Endothelial cell of umbilical vein (primary cell): Measurements from ENCODE around the gene PDCD11. TPM values are rescaled to one million over a fixed set of nuclear protein-coding genes. Genes with fewer than 3 reads are reported as not detected.

Source experiments
- BruUV-seq: library from RNA; stranded (reverse); fragments of 400-500 nt; replicated peaks from 2 replicates; lab custom pipeline; 2021; lab: Mats Ljungman, UMichigan
- CTCF ChIA-PET: fragments of 300-600, 350-600 bp; sonication (Branson Sonifier 250); formaldehyde crosslinking; loops from one replicate; lab custom pipeline; 2021; ENCODE audit warnings: antibody characterized with exemption, inconsistent platforms; lab: Charles Lee
- POLR2A ChIA-PET: fragments of 300-600, 350-600 bp; sonication (Branson Sonifier 250); formaldehyde crosslinking; loops from one replicate; lab custom pipeline; 2021; ENCODE audit warnings: antibody characterized with exemption, inconsistent platforms; lab: Charles Lee
- DNase-seq: peaks from one replicate; pipeline ENCODE4 v3.0.0-alpha.2; 2011; ENCODE audit warnings: low read depth, low spot score
- FAIRE-seq: peaks from 2 replicates; lab custom pipeline; 2011; peaks lifted over from hg19 to GRCh38; lab: Jason Lieb, UNC
- H2AFZ ChIP-seq: 2 replicates; pipeline ENCODE4 v1.6.0; 2012; ENCODE audit warnings: low read depth, low read length, control low read depth, inconsistent platforms
- H3K27ac ChIP-seq: 2 replicates; pipeline ENCODE4 v1.5.1; 2011; ENCODE audit warnings: low read depth, mild to moderate bottlenecking, control low read depth, low read length, moderate library complexity; ENCODE audit not compliant: insufficient read depth
- H3K27me3 ChIP-seq, 2 experiments: 2 replicates each; pipeline versions ENCODE4 v1.6.0 to v1.6.1; 2011; ENCODE audit warnings: low read length in 2 of 2, mixed read lengths in 1 of 2; ENCODE audit not compliant: control insufficient read depth in 2 of 2, insufficient read depth in 2 of 2
- H3K36me3 ChIP-seq, 2 experiments: 2 replicates in 1 of 2; 3 replicates in 1 of 2; pipeline ENCODE4 v1.5.1; 2011; ENCODE audit warnings: low read length in 2 of 2, mild to moderate bottlenecking in 1 of 2, moderate library complexity in 1 of 2; ENCODE audit not compliant: control insufficient read depth in 2 of 2, insufficient read depth in 2 of 2; ENCODE audit errors: extremely low read depth in 1 of 2
- H3K4me1 ChIP-seq: 3 replicates; pipeline ENCODE4 v1.5.1; 2011; ENCODE audit warnings: mild to moderate bottlenecking, low read length; ENCODE audit not compliant: control insufficient read depth, insufficient read depth; ENCODE audit errors: extremely low read depth
- H3K4me2 ChIP-seq: 2 replicates; pipeline ENCODE4 v1.6.1; 2011; ENCODE audit warnings: low read length, control low read depth, mixed read lengths; ENCODE audit not compliant: insufficient read depth
- H3K4me3 ChIP-seq, 3 experiments: fragments of 200-600 bp in 1 of 3; sonication (generic), shearing (Covaris generic) in 1 of 3; replicated peaks in 1 of 3; 2 replicates each; pipeline ENCODE4 v1.5.1; 2011 to 2016; ENCODE audit warnings: control low read depth in 3 of 3, low read length in 3 of 3, mild to moderate bottlenecking in 2 of 3, inconsistent platforms in 1 of 3, low read depth in 1 of 3, moderate library complexity in 1 of 3; ENCODE audit not compliant: insufficient read depth in 1 of 3
- H3K79me2 ChIP-seq: 2 replicates; pipeline ENCODE4 v1.6.0; 2012; ENCODE audit warnings: low read length, inconsistent platforms; ENCODE audit not compliant: control insufficient read depth, insufficient read depth
- H3K9ac ChIP-seq: replicated peaks from 2 replicates; pipeline ENCODE3; 2011; ENCODE audit warnings: low read length, control low read depth; ENCODE audit not compliant: insufficient read depth; ENCODE audit errors: extremely low read depth
- H3K9me1 ChIP-seq: replicated peaks from 3 replicates; pipeline ENCODE4 v1.6.0; 2011; ENCODE audit warnings: mild to moderate bottlenecking, low read length; ENCODE audit not compliant: control insufficient read depth, insufficient read depth; ENCODE audit errors: extremely low read depth
- H3K9me3 ChIP-seq: replicated peaks from 2 replicates; pipeline ENCODE4 v1.5.1; 2012; ENCODE audit warnings: low read length, inconsistent platforms; ENCODE audit not compliant: control insufficient read depth, insufficient read depth
- H4K20me1 ChIP-seq: replicated peaks from 2 replicates; pipeline ENCODE3; 2011; ENCODE audit warnings: mild to moderate bottlenecking, low read length; ENCODE audit not compliant: control insufficient read depth, insufficient read depth; ENCODE audit errors: extremely low read depth
- POLR2A ChIP-seq: IDR thresholded peaks from 2 replicates; pipeline ENCODE4 v1.6.1; 2012; ENCODE audit warnings: low read depth, mild to moderate bottlenecking, control low read depth, low read length
- POLR2AphosphoS5 ChIP-seq: IDR thresholded peaks from 2 replicates; pipeline ENCODE4 v1.6.1; 2012; ENCODE audit warnings: low read depth, mild to moderate bottlenecking, control low read depth, low read length, moderate library complexity; ENCODE audit not compliant: insufficient read depth
- dilution Hi-C: fragments of 300-500 bp; cut with MboI; formaldehyde crosslinking; loops from one replicate; pipeline ENCODE4 v1.15.0; 2019; ENCODE audit warnings: low sequenced_read_pairs; ENCODE audit not compliant: extremely low pct_ligation_motif_present
- intact Hi-C: fragments of 100-400 bp; cut with micrococcal nuclease; formaldehyde crosslinking; loops from one replicate; pipeline ENCODE4 v1.10.0; 2022
- polyA plus RNA-seq, 4 experiments: library from polyadenylated mRNA; depleted of rRNA in 3 of 4; stranded (reverse) in 3 of 4; unstranded in 1 of 4; fragments of >200 nt; gene quantifications; 2 replicates each; pipeline versions ENCODE4 v1.2.1 to v1.2.3, GENCODE V29; 2011 to 2012; ENCODE audit warnings: missing spikeins in 1 of 4
- total RNA-seq: library from RNA; stranded (reverse); gene quantifications from 2 replicates; pipeline ENCODE4 v1.2.3, GENCODE V29; 2021
- TF ChIP-seq, protein P1 (sequence below): IDR thresholded peaks from 2 replicates; pipeline ENCODE4 v1.6.1; 2011; ENCODE audit not compliant: insufficient read depth, insufficient read length
- TF ChIP-seq, protein P2 (sequence below), 2 donors: IDR thresholded peaks; 1 replicate in 1 of 2; 2 replicates in 1 of 2; pipeline ENCODE4 v1.5.1; 2011; ENCODE audit warnings: low read length in 2 of 2, mild to moderate bottlenecking in 2 of 2, moderate library complexity in 2 of 2, control low read depth in 1 of 2, inconsistent platforms in 1 of 2, low read depth in 1 of 2; ENCODE audit not compliant: insufficient read depth in 1 of 2; ENCODE audit errors: extremely low read depth in 1 of 2

Gene PDCD11
- total and polyA plus RNA-seq, 2 donors (not counting 3 experiments of a cell fraction or from before 2014, with no cell fraction given), result 12.6 to 52.7 TPM

DNA sequence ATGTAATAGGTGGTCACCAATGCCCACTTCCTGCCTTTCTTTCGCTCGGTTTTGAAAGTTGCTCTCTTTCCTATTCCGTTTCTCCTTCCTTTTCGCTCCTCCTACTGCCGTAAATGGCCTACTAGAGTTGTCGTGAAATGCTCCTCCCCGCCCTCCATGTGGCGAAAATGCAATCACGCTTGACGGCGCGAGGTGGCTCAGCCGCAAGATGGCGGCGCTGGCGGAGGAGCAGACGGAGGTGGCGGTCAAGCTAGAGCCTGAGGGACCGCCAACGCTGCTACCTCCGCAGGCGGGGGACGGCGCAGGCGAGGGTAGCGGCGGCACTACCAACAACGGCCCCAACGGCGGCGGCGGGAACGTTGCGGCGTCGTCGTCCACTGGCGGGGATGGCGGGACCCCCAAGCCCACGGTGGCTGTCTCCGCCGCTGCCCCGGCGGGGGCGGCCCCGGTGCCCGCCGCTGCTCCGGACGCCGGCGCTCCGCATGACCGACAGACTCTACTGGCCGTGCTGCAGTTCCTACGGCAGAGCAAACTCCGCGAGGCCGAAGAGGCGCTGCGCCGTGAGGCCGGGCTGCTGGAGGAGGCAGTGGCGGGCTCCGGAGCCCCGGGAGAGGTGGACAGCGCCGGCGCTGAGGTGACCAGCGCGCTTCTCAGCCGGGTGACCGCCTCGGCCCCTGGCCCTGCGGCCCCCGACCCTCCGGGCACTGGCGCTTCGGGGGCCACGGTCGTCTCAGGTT lies 28.5 kb upstream of the PDCD11 start, which contains the start of gene TAF5:
TSS of gene TAF5 (plus strand) at position 195 of the 737 bp plus-strand sequence. CDS start at position 209, 14 bp downstream.
- BruUV-seq, result no TSS peak
- Histone ChIP-seq H3K36me3 (no peaks in the 10 kb centered on the region), H4K20me1 (no peaks in the 10 kb centered on the region), H3K9me3 (no peaks in the 10 kb centered on the region), H3K27ac (no peak within 1 kb of the TSS), H3K4me1 (peaks cover 8% of the 10 kb centered on the region), H3K4me3 (peak within 1 kb of the TSS; percentile 90 to 97 (median 91)), H3K27me3 (no peaks in the 10 kb centered on the region), H3K9me1 (no peaks in the 10 kb centered on the region), H3K9ac (peak within 1 kb of the TSS; percentile 56), H2AFZ (peak within 1 kb of the TSS; percentile 90), H3K4me2 (peak within 1 kb of the TSS; percentile 92), H3K79me2 (peaks cover 3% of the 10 kb centered on the region)
- TF ChIP-seq, protein P1, sequence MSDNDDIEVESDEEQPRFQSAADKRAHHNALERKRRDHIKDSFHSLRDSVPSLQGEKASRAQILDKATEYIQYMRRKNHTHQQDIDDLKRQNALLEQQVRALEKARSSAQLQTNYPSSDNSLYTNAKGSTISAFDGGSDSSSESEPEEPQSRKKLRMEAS, result peak; percentile 37
- TF ChIP-seq, protein P2, sequence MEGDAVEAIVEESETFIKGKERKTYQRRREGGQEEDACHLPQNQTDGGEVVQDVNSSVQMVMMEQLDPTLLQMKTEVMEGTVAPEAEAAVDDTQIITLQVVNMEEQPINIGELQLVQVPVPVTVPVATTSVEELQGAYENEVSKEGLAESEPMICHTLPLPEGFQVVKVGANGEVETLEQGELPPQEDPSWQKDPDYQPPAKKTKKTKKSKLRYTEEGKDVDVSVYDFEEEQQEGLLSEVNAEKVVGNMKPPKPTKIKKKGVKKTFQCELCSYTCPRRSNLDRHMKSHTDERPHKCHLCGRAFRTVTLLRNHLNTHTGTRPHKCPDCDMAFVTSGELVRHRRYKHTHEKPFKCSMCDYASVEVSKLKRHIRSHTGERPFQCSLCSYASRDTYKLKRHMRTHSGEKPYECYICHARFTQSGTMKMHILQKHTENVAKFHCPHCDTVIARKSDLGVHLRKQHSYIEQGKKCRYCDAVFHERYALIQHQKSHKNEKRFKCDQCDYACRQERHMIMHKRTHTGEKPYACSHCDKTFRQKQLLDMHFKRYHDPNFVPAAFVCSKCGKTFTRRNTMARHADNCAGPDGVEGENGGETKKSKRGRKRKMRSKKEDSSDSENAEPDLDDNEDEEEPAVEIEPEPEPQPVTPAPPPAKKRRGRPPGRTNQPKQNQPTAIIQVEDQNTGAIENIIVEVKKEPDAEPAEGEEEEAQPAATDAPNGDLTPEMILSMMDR (IDR thresholded peaks at IDR 0.05; ENCODE audit: extremely low read depth in 1 of 2, insufficient read depth in 1 of 2, low read depth in 1 of 2, low read length in 2 of 2), result no peak
- peak; percentile 81 for TF ChIP-seq POLR2A
- TF ChIP-seq POLR2AphosphoS5, result peak; percentile 71
- intact Hi-C loops (loop anchor here (1.0 kb wide), 2 partner anchors 17 to 28 kb away; partner anchors contain the start of genes ATP5MK, PCGF6 and PDCD11), dilution Hi-C loops (no loop called here)
- CTCF ChIA-PET, result interaction anchor here (1.0 to 1.8 kb wide), 4 partner anchors 14 to 123 kb away, joined by 3 to 5 read pairs (median 4); no protein-coding TSS in a partner anchor
- POLR2A ChIA-PET, result interaction anchor here (0.7 kb wide), 1 partner anchor 307 kb away, joined by 3 read pairs; no protein-coding TSS in a partner anchor
- DNase-seq (peak; percentile 96), FAIRE-seq (peak; percentile 94)
